Measurements from ENCODE around the gene POGLUT2.
"Not testable (repeated sequence)": the region's sequence is repeated elsewhere in the genome, so short reads cannot be mapped to it uniquely, and the experiment has no call there.

Gene POGLUT2

DNA sequence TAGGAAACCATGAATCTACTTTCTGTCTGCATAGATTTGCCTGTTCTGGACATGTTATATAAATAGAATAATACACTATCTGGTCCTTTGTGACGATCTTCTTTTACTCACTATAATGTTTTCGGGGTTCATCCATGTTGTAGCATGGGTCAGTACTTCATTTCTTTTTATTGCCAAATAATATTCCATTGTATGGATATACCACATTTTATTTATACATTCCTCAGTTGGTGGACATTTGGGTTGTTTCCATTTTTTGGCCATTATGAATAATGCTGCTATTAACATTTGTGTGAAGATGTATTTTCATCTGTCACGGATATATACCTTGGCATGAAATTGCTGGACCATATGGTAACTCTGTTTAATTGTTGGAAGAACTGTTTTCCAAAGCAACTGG lies 6.9 kb upstream of the POGLUT2 start:
- no peak for DNase-seq

DNA sequence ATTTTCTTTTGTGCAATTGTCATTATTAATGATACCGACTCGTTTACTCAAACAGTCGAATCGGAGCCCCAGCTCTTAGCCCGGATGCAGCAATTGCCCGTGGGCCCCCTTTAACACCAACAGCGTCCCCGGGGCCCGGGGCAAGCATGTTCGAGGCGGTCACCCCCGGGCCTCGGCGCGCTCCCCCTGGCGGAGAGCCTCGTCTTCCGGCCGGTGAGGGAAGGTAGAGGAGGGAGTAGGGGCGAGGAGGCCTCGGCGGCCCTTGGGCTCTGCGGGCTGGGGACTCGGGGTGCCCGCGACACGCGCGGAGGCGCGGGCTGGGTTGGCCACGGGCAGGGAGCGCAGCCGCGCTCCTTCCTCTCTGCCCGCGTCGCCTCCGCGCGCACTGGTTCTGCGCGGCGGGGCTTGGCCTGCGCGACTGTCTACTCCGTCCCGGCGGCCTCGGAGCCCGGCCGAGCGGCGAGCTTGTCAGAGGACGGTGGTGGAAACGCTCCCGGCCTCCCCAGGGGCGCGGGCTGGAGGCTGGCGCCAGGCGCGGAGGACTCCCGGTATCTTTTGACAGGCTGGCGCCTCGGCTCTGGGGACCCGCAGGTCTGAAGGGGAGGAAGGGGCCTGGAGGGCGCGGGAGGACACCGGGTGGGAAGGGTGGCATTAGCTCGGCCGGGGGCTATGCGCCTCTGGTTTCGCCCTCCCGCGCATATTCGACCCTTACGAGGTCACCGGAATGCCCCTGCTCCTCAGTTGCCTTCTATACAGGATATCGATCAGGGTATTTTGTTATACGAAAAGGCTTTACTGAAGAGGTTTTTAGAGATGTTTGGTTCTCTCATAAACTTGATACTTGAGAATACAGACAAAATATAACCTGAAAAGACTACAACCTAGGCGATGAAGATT lies 1.6 kb upstream of the POGLUT2 start:
- DNase-seq = no peak

GRCh38 chr13:102799426-102800144 lies 809 bp upstream of the POGLUT2 start:
- DNase-seq = no peak

- no peak for DNase-seq
These were observed 5.0 kb downstream of the POGLUT2 start for GRCh38 chr13:102793611-102794355.

- no peak for DNase-seq
These were observed 6.4 kb downstream of the POGLUT2 start for GRCh38 chr13:102792396-102792795.

DNA sequence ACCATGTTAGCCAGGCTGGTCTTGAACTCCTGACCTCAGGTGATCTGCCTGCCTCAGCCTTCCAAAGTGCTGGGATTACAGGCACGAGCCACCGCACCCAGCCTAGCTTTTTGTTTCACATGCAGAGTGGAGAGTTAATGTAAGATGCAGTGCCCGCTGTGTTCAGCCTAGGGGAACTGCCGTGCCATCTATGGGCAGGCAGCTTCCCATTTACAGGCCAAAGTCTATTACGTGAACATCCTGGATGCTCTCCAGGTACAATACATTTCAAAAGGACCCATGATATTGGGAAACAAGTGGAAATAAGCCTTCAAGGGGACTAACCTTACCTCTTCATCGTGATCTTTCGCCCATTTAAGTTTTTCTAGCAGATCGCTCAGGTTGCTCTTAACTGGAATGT lies 10.1 kb downstream of the POGLUT2 start:
- no peak for DNase-seq

- DNase-seq = no peak
These were observed 14.3 kb downstream of the POGLUT2 start for GRCh38 chr13:102784483-102784882.

GRCh38 chr13:102781591-102781990 lies 17.2 kb downstream of the POGLUT2 start:
- DNase-seq = no peak

- DNase-seq = not testable (repeated sequence)
These were observed 18.1 kb downstream of the POGLUT2 start for GRCh38 chr13:102780656-102781055.

DNA sequence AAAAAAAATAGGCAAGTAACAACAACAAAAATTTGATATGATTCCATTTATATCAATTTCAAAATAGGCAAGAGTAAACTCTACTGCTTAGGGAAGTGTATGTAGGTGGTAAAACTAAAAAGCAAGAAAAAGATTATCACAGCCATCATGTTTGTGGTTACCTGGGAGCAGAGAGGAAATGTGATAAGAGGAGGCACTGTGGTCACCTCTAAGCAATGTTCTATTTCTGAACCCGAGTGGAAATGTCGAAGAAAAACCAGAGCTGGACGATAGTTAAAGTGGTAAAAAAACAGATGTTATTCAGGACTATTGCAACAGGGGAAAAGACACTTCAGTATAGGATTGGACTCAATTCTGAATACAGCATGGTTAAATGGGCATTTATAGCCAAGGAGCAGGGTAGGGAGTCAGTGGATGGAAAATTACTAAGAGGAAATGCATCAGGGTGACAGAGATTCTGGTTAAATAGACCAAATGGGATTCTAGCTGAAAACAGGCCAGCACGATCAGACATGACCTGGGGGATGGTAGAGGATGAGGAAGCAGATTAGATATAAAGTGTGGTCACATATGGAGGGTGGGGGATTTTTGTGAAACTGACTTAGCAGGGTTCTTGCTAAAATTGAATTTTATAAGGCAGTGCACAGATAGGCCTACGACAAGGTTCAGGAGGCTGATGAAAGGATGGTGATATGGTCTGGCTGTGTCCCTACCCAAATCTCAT lies 19.2 kb downstream of the POGLUT2 start:
- DNase-seq = no peak

DNA sequence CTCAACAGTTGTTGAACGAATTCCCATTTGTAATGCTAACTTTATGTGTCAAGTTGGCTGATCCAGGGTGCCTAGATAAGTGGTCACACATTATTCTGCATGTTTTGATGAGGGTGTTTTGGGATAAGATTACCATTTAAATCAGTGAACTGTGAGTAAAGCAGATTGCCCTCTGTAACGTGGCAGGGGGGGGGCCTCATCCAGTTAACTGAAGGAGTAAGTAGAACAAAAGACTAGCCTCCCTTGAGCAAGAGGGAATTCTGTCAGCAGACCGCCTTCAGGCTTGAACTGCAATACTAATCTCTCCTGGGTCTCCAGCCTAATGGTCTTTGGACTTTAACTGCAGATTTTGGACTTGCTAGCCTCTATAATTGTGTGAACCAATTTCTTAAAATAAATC lies 21.0 kb downstream of the POGLUT2 start:
- no peak for DNase-seq

GRCh38 chr13:102776271-102776670 lies 22.5 kb downstream of the POGLUT2 start:
- no peak for DNase-seq

DNA sequence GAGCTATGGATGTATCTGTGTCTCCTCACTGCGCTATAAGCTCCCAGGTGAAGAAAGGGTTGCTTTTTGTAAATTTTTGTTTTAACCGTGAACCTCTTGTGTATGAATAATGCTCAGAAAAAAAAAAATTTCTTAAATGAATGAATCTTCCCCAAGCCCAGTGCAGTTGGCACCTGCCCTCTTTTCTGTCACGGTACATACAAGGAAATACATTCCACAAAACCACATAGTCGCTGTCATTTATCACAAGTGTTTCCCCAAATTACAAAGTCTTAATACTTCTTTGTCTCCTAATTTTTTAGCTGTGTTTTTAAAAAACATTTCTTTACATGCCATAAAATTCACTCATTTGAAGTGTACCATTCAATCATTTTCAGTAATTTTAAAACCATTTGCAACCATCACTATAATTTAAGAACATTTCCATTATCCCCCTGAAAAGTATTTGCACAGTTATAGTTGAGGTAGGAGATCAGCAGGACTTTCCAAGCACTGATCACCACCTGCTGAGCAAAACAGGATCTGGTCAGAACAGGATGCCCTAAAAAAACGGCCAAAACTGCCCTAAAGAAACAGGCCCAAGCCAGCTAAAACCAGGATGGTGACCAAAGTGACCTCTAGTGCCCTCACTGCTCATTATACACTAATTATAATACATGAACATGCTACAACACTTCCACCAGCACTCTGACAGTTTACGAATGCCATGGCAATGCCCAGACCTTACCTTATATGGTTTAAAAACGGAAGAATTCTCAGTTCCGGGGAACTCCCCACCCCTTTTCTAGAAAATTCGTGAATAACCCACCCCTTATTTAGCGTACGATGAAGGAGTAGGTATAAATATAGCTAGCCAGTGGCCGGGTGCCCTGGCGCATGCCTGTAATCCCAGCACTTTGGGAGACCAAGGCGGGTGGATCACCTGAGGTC lies 23.9 kb downstream of the POGLUT2 start:
- no peak for DNase-seq

DNA sequence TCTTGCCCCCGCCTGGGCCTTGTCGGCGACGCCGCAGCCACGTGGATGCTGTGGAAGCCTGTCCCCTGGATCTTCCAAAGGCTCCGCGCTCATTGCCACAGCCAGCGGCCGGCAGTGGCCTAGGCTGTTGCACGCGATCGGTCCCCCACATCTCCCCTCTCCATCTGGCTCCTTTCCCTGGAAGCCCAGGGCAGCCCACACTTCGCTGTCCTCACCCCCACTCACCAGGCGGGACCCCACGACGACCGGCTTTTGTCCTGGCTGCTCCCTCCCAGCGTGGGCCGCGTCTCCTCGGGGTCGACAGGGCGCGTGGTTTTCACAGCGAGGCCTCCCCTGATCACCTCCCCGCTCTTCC lies 24.6 kb downstream of the POGLUT2 start:
- DNase-seq = no peak

- DNase-seq = peak; percentile 7
These were observed 25.1 kb downstream of the POGLUT2 start, which contains the start of gene TEX30 for GRCh38 chr13:102773441-102774213. Gene TEX30 (minus strand): TSS chr13:102773786. CDS start chr13:102770026, 3,760 bp downstream.

- no peak for DNase-seq
These were observed 26.7 kb downstream of the POGLUT2 start for GRCh38 chr13:102772042-102772425.

DNA sequence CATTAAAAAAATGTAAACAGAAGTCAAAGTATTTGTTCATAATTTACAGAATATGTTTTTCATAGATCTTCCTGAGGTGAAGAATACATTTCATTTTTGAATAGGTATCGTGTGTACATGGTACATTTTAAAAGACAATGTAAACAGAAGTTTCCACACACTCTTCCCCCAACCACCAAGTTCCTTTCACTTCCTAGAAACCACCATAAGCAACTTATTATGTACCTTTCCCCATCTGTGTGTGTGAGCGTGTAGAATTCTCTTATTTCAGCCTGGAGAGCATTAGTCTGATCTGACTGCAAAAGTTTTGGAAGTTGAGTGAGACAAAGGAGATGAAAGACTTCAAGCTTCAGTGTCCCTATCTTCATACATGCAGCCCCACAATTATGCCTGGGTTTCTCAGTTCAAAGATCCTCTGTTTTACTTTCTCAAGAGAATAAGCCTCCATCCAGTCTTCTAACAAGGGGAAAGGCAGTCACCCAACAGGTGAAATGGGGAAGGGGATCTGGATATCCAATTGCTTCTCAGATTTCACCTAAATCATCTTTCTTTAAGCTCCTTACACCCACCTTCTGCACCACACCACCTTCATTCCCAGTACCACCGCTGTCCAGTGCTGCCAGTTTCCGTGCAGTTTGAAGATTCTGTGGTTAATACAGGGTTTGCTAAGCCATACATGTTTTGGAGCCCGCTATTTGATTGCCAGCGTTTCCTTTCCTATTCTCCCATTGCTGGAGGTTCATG lies 27.3 kb downstream of the POGLUT2 start:
- no peak for DNase-seq

- no peak for DNase-seq
These were observed 28.3 kb downstream of the POGLUT2 start for GRCh38 chr13:102770435-102770834.

GRCh38 chr13:102769679-102770078 lies 29.1 kb downstream of the POGLUT2 start:
- no peak for DNase-seq

- no peak for DNase-seq
These were observed 29.9 kb downstream of the POGLUT2 start for GRCh38 chr13:102768909-102769308.
